A549 (cell line): ENCODE measurements around the gene MMP10. TPM values are rescaled to one million over a fixed set of nuclear protein-coding genes. Genes with fewer than 3 reads are reported as not detected.

Experiments
- ATAC-seq, 2 experiments: fragments of 200-7000 bp in 1 of 2; fragments of >200 bp in 1 of 2; cut with Nextera tagmentation in 1 of 2; cut with Tn5 transposase in 1 of 2; 3 replicates each; pipeline versions ENCODE4 v1.8.0 to v1.9.1; 2018 to 2020; ENCODE audit warnings: mild to moderate bottlenecking in 1 of 2, moderate library complexity in 1 of 2
- CTCF ChIA-PET: fragments of 300-600 bp; sonication (Branson Sonifier 250); formaldehyde crosslinking; extraction: SDS; loops from one replicate; lab custom pipeline; 2021; ENCODE audit warnings: antibody characterized with exemption, inconsistent platforms; lab: Yijun Ruan, JAX
- POLR2A ChIA-PET: fragments of 350-600 bp; formaldehyde crosslinking; extraction: SDS; loops from one replicate; lab custom pipeline; 2021; ENCODE audit warnings: antibody characterized with exemption, inconsistent platforms; lab: Yijun Ruan, JAX
- DNase-seq, 2 experiments: peaks; one replicate each; pipeline versions ENCODE4 v3.0.0 to v3.0.0-alpha.2; 2011 to 2016; ENCODE audit warnings: low read depth in 1 of 2, low spot score in 1 of 2
- FAIRE-seq: peaks from 2 replicates; lab custom pipeline; 2011; peaks lifted over from hg19 to GRCh38; lab: Jason Lieb, UNC
- H3K27ac ChIP-seq, 2 experiments: fragments of >200 bp; sonication (Bioruptor Twin); formaldehyde crosslinking; 3 replicates each; pipeline ENCODE4 v1.5.1; 2016 to 2017
- H3K4me1 ChIP-seq: fragments of >200 bp; sonication (Bioruptor Twin); formaldehyde crosslinking; 3 replicates; pipeline ENCODE4 v1.6.1; 2016
- H3K4me2 ChIP-seq: fragments of >200 bp; sonication (Bioruptor Twin); formaldehyde crosslinking; 3 replicates; pipeline ENCODE4 v1.6.1; 2016
- H3K4me3 ChIP-seq: fragments of >200 bp; sonication (Bioruptor Twin); formaldehyde crosslinking; 3 replicates; pipeline ENCODE4 v1.5.1; 2016
- H3K9me3 ChIP-seq: fragments of >200 bp; sonication (Bioruptor Twin); formaldehyde crosslinking; 3 replicates; pipeline ENCODE4 v1.6.1; 2016
- BCL3 ChIP-seq: fragments of >200 bp; sonication (Bioruptor Twin); formaldehyde crosslinking; IDR thresholded peaks from 3 replicates; pipeline ENCODE4 v1.6.1; 2016
- CEBPB ChIP-seq, 2 experiments: fragments of >200 bp in 1 of 2; sonication (Bioruptor Twin) in 1 of 2; formaldehyde crosslinking in 1 of 2; IDR thresholded peaks; 2 replicates each; pipeline ENCODE4 v1.6.1; 2012 to 2016
- EHMT2 ChIP-seq: fragments of 200-600 bp; sonication (generic); IDR thresholded peaks from 2 replicates; pipeline ENCODE4 v1.6.1; 2016; ENCODE audit warnings: antibody characterized with exemption, low read depth, mild to moderate bottlenecking, moderate library complexity
- FOSB ChIP-seq: fragments of 250-450 bp; sonication (Bioruptor Pico); IDR thresholded peaks from 2 replicates; pipeline ENCODE4 v1.5.0; 2020; ENCODE audit warnings: mild to moderate bottlenecking, moderate library complexity
- FOSL2 ChIP-seq, 2 experiments: fragments of 450-650 bp in 1 of 2; fragments of >200 bp in 1 of 2; sonication (Bioruptor Twin) in 1 of 2; formaldehyde crosslinking; IDR thresholded peaks; 2 replicates each; pipeline versions ENCODE4 v1.5.0 to v1.6.1; 2016 to 2020; ENCODE audit warnings: mild to moderate bottlenecking in 1 of 2, moderate library complexity in 1 of 2
- FOXS1 ChIP-seq: fragments of 250-450 bp; sonication (Bioruptor Pico); IDR thresholded peaks from 2 replicates; pipeline ENCODE4 v1.5.0; 2020; ENCODE audit warnings: mild to moderate bottlenecking, moderate library complexity
- HDAC2 ChIP-seq: fragments of 200-600 bp; sonication (generic); IDR thresholded peaks from 2 replicates; pipeline ENCODE4 v1.6.1; 2016
- HEYL ChIP-seq: fragments of 250-450 bp; sonication (Bioruptor Pico); IDR thresholded peaks from 2 replicates; pipeline ENCODE4 v1.8.0; 2021; ENCODE audit warnings: mild to moderate bottlenecking, moderate library complexity
- HOXA7 ChIP-seq: fragments of 250-450 bp; sonication (Bioruptor Pico); IDR thresholded peaks from 2 replicates; pipeline ENCODE4 v1.5.0; 2020; ENCODE audit warnings: mild to moderate bottlenecking, moderate library complexity
- KDM5A ChIP-seq: fragments of 200-600 bp; sonication (generic); IDR thresholded peaks from 2 replicates; pipeline ENCODE4 v1.6.1; 2016; ENCODE audit warnings: antibody characterized with exemption, mild to moderate bottlenecking
- MAFK ChIP-seq: fragments of 450-650 bp; IDR thresholded peaks from 2 replicates; pipeline ENCODE4 v1.6.1; 2014; ENCODE audit not compliant: partially characterized antibody
- NPAS2 ChIP-seq: fragments of 250-450 bp; sonication (Bioruptor Pico); IDR thresholded peaks from 2 replicates; pipeline ENCODE4 v1.8.0; 2022; ENCODE audit warnings: mild to moderate bottlenecking, moderate library complexity, borderline replicate concordance
- RARB ChIP-seq: fragments of 250-450 bp; sonication (Bioruptor Pico); IDR thresholded peaks from 2 replicates; pipeline ENCODE4 v1.8.0; 2021; ENCODE audit warnings: mild to moderate bottlenecking, moderate library complexity
- RCOR1 ChIP-seq: fragments of 150-350 bp; IDR thresholded peaks from 2 replicates; pipeline ENCODE4 v1.6.1; 2014; ENCODE audit warnings: antibody characterized with exemption, low read length, low read depth
- RFX5 ChIP-seq: fragments of 450-650 bp; IDR thresholded peaks from 2 replicates; pipeline ENCODE4 v1.7.1; 2014; ENCODE audit warnings: antibody characterized with exemption, mild to moderate bottlenecking, moderate library complexity
- SMC3 ChIP-seq: fragments of >200 bp; sonication (Bioruptor Twin); formaldehyde crosslinking; IDR thresholded peaks from 3 replicates; pipeline ENCODE4 v1.6.1; 2018; ENCODE audit warnings: inconsistent platforms
- TP53 ChIP-seq: fragments of 250-450 bp; sonication (Bioruptor Pico); IDR thresholded peaks from 2 replicates; pipeline ENCODE4 v1.5.0; 2021; ENCODE audit warnings: mild to moderate bottlenecking, moderate library complexity
- ZC3H11A ChIP-seq: fragments of 450-650 bp; IDR thresholded peaks from 2 replicates; pipeline ENCODE4 v1.6.1; 2014; ENCODE audit warnings: antibody characterized with exemption, mild to moderate bottlenecking
- ZNF302 ChIP-seq: fragments of 250-450 bp; sonication (Bioruptor Pico); IDR thresholded peaks from 2 replicates; pipeline ENCODE4 v1.9.0; 2021; ENCODE audit warnings: inconsistent platforms, mild to moderate bottlenecking, moderate library complexity
- ZSCAN20 ChIP-seq: fragments of 250-450 bp; sonication (Bioruptor Pico); IDR thresholded peaks from 2 replicates; pipeline ENCODE4 v1.8.0; 2022; ENCODE audit warnings: mild to moderate bottlenecking, moderate library complexity
- WGBS: methylation state at CpG from one replicate; pipeline ENCODE4 v1.1.6; 2017; ENCODE audit errors: missing lambda C conversion rate; 5-methylcytosine and 5-hydroxymethylcytosine counted together
- polyA plus RNA-seq, 4 experiments: library from polyadenylated mRNA; depleted of rRNA in 3 of 4; stranded (reverse); fragments of >200 nt; fragmentation: RNase III in 1 of 4; extraction: RNeasy Plus Mini Kit Qiagen cat#74134 plus additional on column Dnase treatment in 1 of 4; gene quantifications; 2 replicates in 3 of 4; 3 replicates in 1 of 4; pipeline ENCODE4 v1.2.3, GENCODE V29; 2011 to 2017
- TF ChIP-seq, protein P1 (sequence below): IDR thresholded peaks from 2 replicates; pipeline ENCODE4 v1.6.1; 2012
- TF ChIP-seq, protein P2 (sequence below): fragments of 200-600 bp; sonication (generic); IDR thresholded peaks from 2 replicates; pipeline ENCODE4 v1.6.1; 2016; ENCODE audit warnings: antibody characterized with exemption, mild to moderate bottlenecking, moderate library complexity

Gene MMP10
- polyA plus RNA-seq, 2 of the 4 experiments (the other 2 are of a cell fraction), result 0.13 to 1.5 TPM

- ChIA-PET CTCF (interaction anchor here (0.6 to 1.5 kb wide), 3 partner anchors 17 to 593 kb away, joined by 3 read pairs; partner anchors contain the start of gene MMP10), POLR2A (no interaction called here)
- H3K4me3 ChIP-seq, result no peak overlapping the region
- no peak for FAIRE-seq
- TF ChIP-seq MAFK, result no peak
- no peak for TF ChIP-seq RFX5
- no peak for TF ChIP-seq HOXA7 (CRISPR knock-in tag)
- TF ChIP-seq, protein P1, sequence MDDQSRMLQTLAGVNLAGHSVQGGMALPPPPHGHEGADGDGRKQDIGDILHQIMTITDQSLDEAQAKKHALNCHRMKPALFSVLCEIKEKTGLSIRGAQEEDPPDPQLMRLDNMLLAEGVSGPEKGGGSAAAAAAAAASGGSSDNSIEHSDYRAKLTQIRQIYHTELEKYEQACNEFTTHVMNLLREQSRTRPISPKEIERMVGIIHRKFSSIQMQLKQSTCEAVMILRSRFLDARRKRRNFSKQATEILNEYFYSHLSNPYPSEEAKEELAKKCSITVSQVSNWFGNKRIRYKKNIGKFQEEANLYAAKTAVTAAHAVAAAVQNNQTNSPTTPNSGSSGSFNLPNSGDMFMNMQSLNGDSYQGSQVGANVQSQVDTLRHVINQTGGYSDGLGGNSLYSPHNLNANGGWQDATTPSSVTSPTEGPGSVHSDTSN, result no peak
- TF ChIP-seq RCOR1, result no peak
- TF ChIP-seq SMC3, result no peak
- no peak for TF ChIP-seq NPAS2 (CRISPR knock-in tag)
- TF ChIP-seq RARB (CRISPR knock-in tag), result no peak
- no peak overlapping the region for H3K27ac ChIP-seq
- no peak for ATAC-seq
- no peak for DNase-seq
- WGBS, result 81% methylated on average over 4 of the region's 4 CpGs
- H3K9me3 ChIP-seq, result no peaks in the 10 kb centered on the region
- H3K4me1 ChIP-seq, result no peaks in the 10 kb centered on the region
- H3K4me2 ChIP-seq, result no peak overlapping the region
These were observed 20.3 kb upstream of the MMP10 start for GRCh38 chr11:102800767-102801166.

GRCh38 chr11:102799681-102800340, 19.4 kb upstream of the MMP10 start:
- no peak for ATAC-seq
- no peak for DNase-seq
- no peak overlapping the region for H3K4me3 ChIP-seq
- H3K4me1 ChIP-seq, result no peaks in the 10 kb centered on the region
- no peak for FAIRE-seq
- ChIA-PET POLR2A (no interaction called here), CTCF (no interaction called here)
- no peak overlapping the region for H3K27ac ChIP-seq
- no peak overlapping the region for H3K4me2 ChIP-seq
- H3K9me3 ChIP-seq, result no peaks in the 10 kb centered on the region
- 72% methylated on average over 6 of the region's 6 CpGs for WGBS
- TF ChIP-seq FOSL2 (IDR thresholded peaks at IDR 0.05) (no peak), FOSL2 (CRISPR knock-in tag; IDR thresholded peaks at IDR 0.05) (no peak), FOSB (CRISPR knock-in tag) (no peak), TP53 (no peak), KDM5A (no peak), ZNF302 (CRISPR knock-in tag) (no peak), EHMT2 (no peak), ZC3H11A (no peak), FOXS1 (CRISPR knock-in tag) (no peak), CEBPB (IDR thresholded peaks at IDR 0.05) (no peak), HEYL (no peak), RCOR1 (no peak), ZSCAN20 (CRISPR knock-in tag) (no peak), BCL3 (no peak), HDAC2 (no peak)
- TF ChIP-seq, protein P2, sequence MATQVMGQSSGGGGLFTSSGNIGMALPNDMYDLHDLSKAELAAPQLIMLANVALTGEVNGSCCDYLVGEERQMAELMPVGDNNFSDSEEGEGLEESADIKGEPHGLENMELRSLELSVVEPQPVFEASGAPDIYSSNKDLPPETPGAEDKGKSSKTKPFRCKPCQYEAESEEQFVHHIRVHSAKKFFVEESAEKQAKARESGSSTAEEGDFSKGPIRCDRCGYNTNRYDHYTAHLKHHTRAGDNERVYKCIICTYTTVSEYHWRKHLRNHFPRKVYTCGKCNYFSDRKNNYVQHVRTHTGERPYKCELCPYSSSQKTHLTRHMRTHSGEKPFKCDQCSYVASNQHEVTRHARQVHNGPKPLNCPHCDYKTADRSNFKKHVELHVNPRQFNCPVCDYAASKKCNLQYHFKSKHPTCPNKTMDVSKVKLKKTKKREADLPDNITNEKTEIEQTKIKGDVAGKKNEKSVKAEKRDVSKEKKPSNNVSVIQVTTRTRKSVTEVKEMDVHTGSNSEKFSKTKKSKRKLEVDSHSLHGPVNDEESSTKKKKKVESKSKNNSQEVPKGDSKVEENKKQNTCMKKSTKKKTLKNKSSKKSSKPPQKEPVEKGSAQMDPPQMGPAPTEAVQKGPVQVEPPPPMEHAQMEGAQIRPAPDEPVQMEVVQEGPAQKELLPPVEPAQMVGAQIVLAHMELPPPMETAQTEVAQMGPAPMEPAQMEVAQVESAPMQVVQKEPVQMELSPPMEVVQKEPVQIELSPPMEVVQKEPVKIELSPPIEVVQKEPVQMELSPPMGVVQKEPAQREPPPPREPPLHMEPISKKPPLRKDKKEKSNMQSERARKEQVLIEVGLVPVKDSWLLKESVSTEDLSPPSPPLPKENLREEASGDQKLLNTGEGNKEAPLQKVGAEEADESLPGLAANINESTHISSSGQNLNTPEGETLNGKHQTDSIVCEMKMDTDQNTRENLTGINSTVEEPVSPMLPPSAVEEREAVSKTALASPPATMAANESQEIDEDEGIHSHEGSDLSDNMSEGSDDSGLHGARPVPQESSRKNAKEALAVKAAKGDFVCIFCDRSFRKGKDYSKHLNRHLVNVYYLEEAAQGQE, result no peak
